NB4 (cell line): ENCODE data around the gene TAGLN2.

Experiments used
- CTCF ChIP-seq: IDR thresholded peaks from one replicate; pipeline ENCODE4 v1.5.1; 2012; ENCODE audit warnings: low read depth, low read length
- MAX ChIP-seq: IDR thresholded peaks from 2 replicates; pipeline ENCODE4 v1.6.1; 2011; ENCODE audit warnings: low read depth, low read length

- TF ChIP-seq CTCF (no peak), MAX (no peak)
Observed at GRCh38 chr1:159906960-159907359, 18.3 kb downstream of the TAGLN2 start.
